SK-N-SH (cell line): ENCODE data around the gene KDM4C. TPM values are rescaled to one million over a fixed set of nuclear protein-coding genes. Genes with fewer than 3 reads are reported as not detected.

Experiments used
- CTCF ChIA-PET: fragments of 300-600, 350-600 bp; formaldehyde crosslinking; extraction: SDS; loops from one replicate; lab custom pipeline; 2021; lab: Yijun Ruan, JAX
- POLR2A ChIA-PET: fragments of 350-600 bp; sonication (Branson Sonifier 250); formaldehyde crosslinking; extraction: SDS; loops from one replicate; lab custom pipeline; 2020; ENCODE audit warnings: antibody characterized with exemption, inconsistent platforms; lab: Yijun Ruan, JAX
- DNase-seq: peaks from one replicate; pipeline ENCODE4 v3.0.0; 2012
- H2AFZ ChIP-seq: fragments of 200-600 bp; sonication (generic); 2 replicates; pipeline ENCODE4 v1.8.1; 2016; ENCODE audit warnings: antibody characterized with exemption, mild to moderate bottlenecking, low read depth
- H3F3A ChIP-seq: fragments of 200-600 bp; sonication (generic); replicated peaks from 2 replicates; pipeline ENCODE3; 2016; ENCODE audit warnings: antibody characterized with exemption, mild to moderate bottlenecking; ENCODE audit not compliant: insufficient read depth
- H3K27ac ChIP-seq, 2 experiments: fragments of 200-500 bp in 1 of 2; fragments of 200-600 bp in 1 of 2; sonication (Bioruptor generic) in 1 of 2; sonication (generic), shearing (Covaris generic) in 1 of 2; 2 replicates each; pipeline versions ENCODE4 v1.5.1 to v1.6.1; 2014 to 2016; ENCODE audit warnings: low read depth in 2 of 2, inconsistent platforms in 1 of 2, low read length in 1 of 2, mild to moderate bottlenecking in 1 of 2, mixed read lengths in 1 of 2
- H3K27me3 ChIP-seq: fragments of 200-600 bp; sonication (generic), shearing (Covaris generic); 2 replicates; pipeline ENCODE4 v1.6.1; 2016; ENCODE audit warnings: mixed run types; ENCODE audit not compliant: insufficient read depth
- H3K36me3 ChIP-seq, 2 experiments: fragments of 200-500 bp in 1 of 2; fragments of 200-600 bp in 1 of 2; sonication (Bioruptor generic) in 1 of 2; sonication (generic) in 1 of 2; replicated peaks in 1 of 2; 2 replicates each; pipeline versions ENCODE3 to v1.5.1; 2014 to 2016; ENCODE audit warnings: low read length in 1 of 2, mild to moderate bottlenecking in 1 of 2; ENCODE audit not compliant: insufficient read depth in 2 of 2, control insufficient read depth in 1 of 2
- H3K4me1 ChIP-seq, 2 experiments: fragments of 200-500 bp in 1 of 2; fragments of 200-600 bp in 1 of 2; sonication (Bioruptor generic) in 1 of 2; sonication (generic), shearing (Covaris generic) in 1 of 2; 2 replicates each; pipeline versions ENCODE4 v1.5.1 to v1.6.1; 2014 to 2016; ENCODE audit warnings: low read depth in 1 of 2, low read length in 1 of 2, mixed run types in 1 of 2; ENCODE audit not compliant: insufficient read depth in 2 of 2, control insufficient read depth in 1 of 2
- H3K4me2 ChIP-seq: fragments of 200-600 bp; sonication (generic), shearing (Covaris generic); 2 replicates; pipeline ENCODE4 v1.6.1; 2017; ENCODE audit warnings: mixed run types
- H3K4me3 ChIP-seq, 2 experiments: fragments of 200-500 bp in 1 of 2; fragments of 200-600 bp in 1 of 2; sonication (Bioruptor generic) in 1 of 2; sonication (generic), shearing (Covaris generic) in 1 of 2; 2 replicates each; pipeline versions ENCODE4 v1.5.1 to v1.8.1; 2014 to 2016; ENCODE audit warnings: low read depth in 2 of 2, inconsistent platforms in 1 of 2, low read length in 1 of 2, mild to moderate bottlenecking in 1 of 2, mixed read lengths in 1 of 2, moderate library complexity in 1 of 2
- H3K79me2 ChIP-seq: fragments of 200-600 bp; sonication (generic); 2 replicates; pipeline ENCODE4 v1.8.1; 2017; ENCODE audit warnings: mild to moderate bottlenecking; ENCODE audit not compliant: insufficient read depth
- H3K9ac ChIP-seq: fragments of 200-600 bp; sonication (generic); 2 replicates; pipeline ENCODE4 v1.6.1; 2017; ENCODE audit warnings: mixed run types
- H3K9me2 ChIP-seq: fragments of 200-600 bp; sonication (generic); 2 replicates; pipeline ENCODE4 v1.6.1; 2017; ENCODE audit warnings: mixed run types
- H3K9me3 ChIP-seq: fragments of 200-600 bp; sonication (generic); 2 replicates; pipeline ENCODE4 v1.6.1; 2017; ENCODE audit warnings: mixed run types, mild to moderate bottlenecking, moderate library complexity
- H4K20me1 ChIP-seq: fragments of 200-600 bp; sonication (generic); 2 replicates; pipeline ENCODE4 v1.6.1; 2017; ENCODE audit warnings: mild to moderate bottlenecking, mixed run types; ENCODE audit not compliant: insufficient read depth
- CHD2 ChIP-seq: fragments of 150-350 bp; IDR thresholded peaks from 2 replicates; pipeline ENCODE4 v1.6.1; 2018; ENCODE audit warnings: low read length; ENCODE audit not compliant: partially characterized antibody
- ELF1 ChIP-seq: IDR thresholded peaks from 2 replicates; pipeline ENCODE4 v1.4.0; 2012
- EZH2phosphoT487 ChIP-seq: fragments of 200-600 bp; sonication (generic); IDR thresholded peaks from 2 replicates; pipeline ENCODE4 v1.6.1; 2017; ENCODE audit warnings: low read depth, mixed run types, mild to moderate bottlenecking, antibody characterized with exemption, moderate library complexity, borderline replicate concordance
- FOSL2 ChIP-seq: IDR thresholded peaks from 2 replicates; pipeline ENCODE4 v1.4.0; 2012; ENCODE audit warnings: low read depth, mild to moderate bottlenecking, moderate library complexity, borderline replicate concordance
- FOXJ3 ChIP-seq: sonication (generic); formaldehyde crosslinking; IDR thresholded peaks from 2 replicates; pipeline ENCODE4 v1.5.1; 2020; ENCODE audit warnings: mild to moderate bottlenecking, missing genetic modification reagents
- FOXM1 ChIP-seq: IDR thresholded peaks from 2 replicates; pipeline ENCODE4 v1.4.0; 2012; ENCODE audit warnings: low read depth, mild to moderate bottlenecking
- JUND ChIP-seq: IDR thresholded peaks from 2 replicates; pipeline ENCODE4 v1.4.0; 2012
- MXI1 ChIP-seq: IDR thresholded peaks from 2 replicates; pipeline ENCODE4 v1.6.1; 2012; ENCODE audit warnings: mild to moderate bottlenecking, low read depth, low read length, improper control_type of control experiment
- NFIC ChIP-seq: IDR thresholded peaks from 2 replicates; pipeline ENCODE4 v1.4.0; 2012; ENCODE audit warnings: borderline replicate concordance
- RAD21 ChIP-seq: IDR thresholded peaks from 2 replicates; pipeline ENCODE4 v1.6.1; 2012; ENCODE audit warnings: mild to moderate bottlenecking, low read length
- RFX5 ChIP-seq: IDR thresholded peaks from 2 replicates; pipeline ENCODE4 v1.6.1; 2012; ENCODE audit warnings: mild to moderate bottlenecking, improper control_type of control experiment, low read length
- RXRA ChIP-seq: IDR thresholded peaks from 2 replicates; pipeline ENCODE4 v1.4.0; 2012; ENCODE audit warnings: low read depth, mild to moderate bottlenecking, borderline replicate concordance
- TAF1 ChIP-seq: IDR thresholded peaks from 2 replicates; pipeline ENCODE4 v1.6.1; 2012; ENCODE audit warnings: low read depth, mild to moderate bottlenecking, low read length, moderate library complexity, borderline replicate concordance
- TCF12 ChIP-seq: IDR thresholded peaks from 2 replicates; pipeline ENCODE4 v1.4.0; 2012
- WGBS: methylation state at CpG from one replicate; pipeline ENCODE4 v1.1.6; 2017; ENCODE audit warnings: low lambda C conversion rate; 5-methylcytosine and 5-hydroxymethylcytosine counted together
- polyA plus RNA-seq, 3 experiments: library from polyadenylated mRNA; depleted of rRNA; stranded (reverse); fragments of >200 nt; gene quantifications; 2 replicates each; pipeline ENCODE4 v1.2.3, GENCODE V29; 2012
- TF ChIP-seq, protein P1 (sequence below): fragments of 150-350 bp; IDR thresholded peaks from 2 replicates; pipeline ENCODE4 v1.6.1; 2016; ENCODE audit warnings: mild to moderate bottlenecking, low read depth, low read length

KDM4C gene
- polyA plus RNA-seq, 1 of the 3 experiments (the other 2 are of a cell fraction), result 9.4 TPM

DNA sequence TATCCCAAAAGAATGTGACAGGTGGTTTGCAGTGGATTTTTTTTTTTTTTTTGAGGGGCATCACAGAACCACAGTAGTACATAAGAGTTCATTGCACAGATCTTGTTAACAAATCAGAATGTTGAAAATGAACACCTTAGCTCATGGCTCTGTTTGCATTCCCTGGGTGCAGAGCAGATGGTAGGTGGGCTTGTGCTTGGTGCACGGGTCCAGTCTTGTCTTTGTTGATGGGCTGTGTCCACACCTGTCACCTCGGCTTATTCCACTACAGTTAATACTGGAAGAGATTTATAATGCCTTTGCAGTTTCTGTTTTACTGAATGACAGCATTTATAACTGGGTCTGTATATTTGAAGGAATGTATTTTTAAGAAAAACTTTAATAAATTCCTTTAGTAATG lies 146.6 kb downstream of the KDM4C start:
- TF ChIP-seq RAD21 (no peak), EZH2phosphoT487 (no peak), FOXJ3 (CRISPR knock-in tag) (no peak), ELF1 (no peak), TCF12 (no peak), FOXM1 (no peak), MXI1 (no peak), FOSL2 (no peak), TAF1 (no peak)
- TF ChIP-seq, protein P1, sequence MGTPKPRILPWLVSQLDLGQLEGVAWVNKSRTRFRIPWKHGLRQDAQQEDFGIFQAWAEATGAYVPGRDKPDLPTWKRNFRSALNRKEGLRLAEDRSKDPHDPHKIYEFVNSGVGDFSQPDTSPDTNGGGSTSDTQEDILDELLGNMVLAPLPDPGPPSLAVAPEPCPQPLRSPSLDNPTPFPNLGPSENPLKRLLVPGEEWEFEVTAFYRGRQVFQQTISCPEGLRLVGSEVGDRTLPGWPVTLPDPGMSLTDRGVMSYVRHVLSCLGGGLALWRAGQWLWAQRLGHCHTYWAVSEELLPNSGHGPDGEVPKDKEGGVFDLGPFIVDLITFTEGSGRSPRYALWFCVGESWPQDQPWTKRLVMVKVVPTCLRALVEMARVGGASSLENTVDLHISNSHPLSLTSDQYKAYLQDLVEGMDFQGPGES, result no peak
- no peaks in the 10 kb centered on the region for H3K27me3 ChIP-seq
- no peaks in the 10 kb centered on the region for H4K20me1 ChIP-seq
- H3K9me3 ChIP-seq, result no peaks in the 10 kb centered on the region
- no peak overlapping the region for H3K4me2 ChIP-seq
- no peaks in the 10 kb centered on the region for H3K9me2 ChIP-seq
- POLR2A ChIA-PET, result no interaction called here
- no peaks in the 10 kb centered on the region for H3F3A ChIP-seq
- H3K9ac ChIP-seq, result no peak overlapping the region
- no peak for DNase-seq
- no peak overlapping the region for H2AFZ ChIP-seq
- H3K4me1 ChIP-seq, result peaks cover 7% of the 10 kb centered on the region in 2 experiments; a peak in 2 of 4 replicates
- H3K36me3 ChIP-seq, result peaks cover 0 to 3% of the 10 kb centered on the region in 2 experiments
- CTCF ChIA-PET, result interaction anchor here (1.4 kb wide), 1 partner anchor 77 kb away, joined by 5 read pairs; no protein-coding TSS in a partner anchor
- WGBS, result 94% methylated on average over 2 of the region's 2 CpGs
- no peaks in the 10 kb centered on the region for H3K79me2 ChIP-seq
- no peak overlapping the region for H3K4me3 ChIP-seq
- no peak overlapping the region for H3K27ac ChIP-seq

DNA sequence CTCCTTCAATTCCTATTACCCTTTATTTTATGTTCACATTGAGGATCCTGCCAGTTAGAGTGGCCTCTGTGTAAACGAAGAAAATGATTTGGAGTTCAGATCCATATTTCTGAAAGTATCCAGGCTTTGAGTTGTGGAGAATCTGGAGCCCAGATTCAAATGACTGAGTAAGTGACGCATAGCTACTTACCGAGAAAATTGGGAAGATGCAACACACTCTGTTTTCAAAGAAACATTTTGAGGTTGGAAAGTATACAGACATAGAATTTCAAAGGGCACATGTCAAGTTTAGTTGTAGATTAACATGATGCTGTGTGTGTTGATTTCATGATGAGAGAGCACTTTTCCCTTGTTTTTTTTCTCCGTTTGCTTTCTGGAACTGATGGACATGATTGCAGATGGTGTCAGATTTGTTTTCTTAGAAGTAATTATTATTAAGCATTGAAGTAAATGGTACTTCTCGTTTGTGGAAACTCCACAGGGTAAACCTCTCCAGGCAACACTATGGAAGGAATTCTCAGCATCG lies 148.1 kb downstream of the KDM4C start:
- 89% methylated on average over 6 of the region's 6 CpGs for WGBS
- Histone ChIP-seq H3K4me3 (no peak overlapping the region), H3K79me2 (no peaks in the 10 kb centered on the region; the same call in 1 of the 2 replicates), H3K36me3 (no peaks in the 10 kb centered on the region), H3K9ac (no peak overlapping the region), H3K9me3 (no peaks in the 10 kb centered on the region), H3K27me3 (no peaks in the 10 kb centered on the region), H3K4me2 (no peak overlapping the region), H4K20me1 (no peaks in the 10 kb centered on the region), H3K9me2 (no peaks in the 10 kb centered on the region), H3K4me1 (peaks cover 7% of the 10 kb centered on the region in 2 experiments; a peak in 2 of 4 replicates), H3K27ac (no peak overlapping the region), H3F3A (no peaks in the 10 kb centered on the region)
- DNase-seq, result no peak
- CTCF ChIA-PET, result interaction anchor here (1.5 kb wide), 1 partner anchor 79 kb away, joined by 5 read pairs; no protein-coding TSS in a partner anchor
- TF ChIP-seq FOXM1, result no peak
- no peak for TF ChIP-seq RFX5
- TF ChIP-seq JUND, result no peak
- TF ChIP-seq CHD2, result no peak
- no peak for TF ChIP-seq RXRA
- TF ChIP-seq NFIC, result no peak
- TF ChIP-seq, all 33 proteins: peak for 0
- POLR2A ChIA-PET, result no interaction called here
- no peak overlapping the region for H2AFZ ChIP-seq
